Neural progenitor cell (in vitro differentiated cells): ENCODE data around the gene POU3F3.

Experiments used
- CTCF ChIP-seq: fragments of 200-600 bp; sonication (generic); IDR thresholded peaks from 2 replicates; pipeline ENCODE4 v1.5.1; 2017; ENCODE audit warnings: antibody characterized with exemption, mild to moderate bottlenecking
- EZH2 ChIP-seq: fragments of 200-600 bp; sonication (generic); IDR thresholded peaks from 2 replicates; pipeline ENCODE4 v1.6.1; 2017; ENCODE audit warnings: antibody characterized with exemption, mild to moderate bottlenecking, moderate library complexity

DNA sequence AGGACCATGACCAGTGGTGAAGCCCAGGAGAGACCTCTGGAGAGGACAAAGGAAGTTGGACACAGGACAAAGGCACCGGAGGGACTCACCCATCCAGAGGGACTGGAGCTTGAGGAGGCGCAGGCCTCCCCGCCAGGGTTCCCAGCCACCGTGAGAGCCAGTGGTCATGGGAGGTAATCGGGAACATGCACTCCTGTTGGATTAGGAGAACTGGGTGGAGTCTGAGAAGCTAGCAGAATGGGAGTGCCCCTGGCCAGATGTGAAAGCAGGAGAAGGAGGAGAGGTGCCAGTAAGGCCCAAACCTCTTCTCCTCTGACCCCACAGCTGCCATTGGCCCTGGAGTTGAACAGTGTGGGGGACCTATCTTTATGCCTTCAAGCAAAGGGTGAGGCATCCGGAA is 20.3 kb downstream of the POU3F3 start:
- TF ChIP-seq CTCF (no peak), EZH2 (no peak)
